ENCODE results near the gene CPN1.

The CPN1 gene

GRCh38 chr10:100025576-100025975 lies 56.1 kb downstream of the CPN1 start:
- TF ChIP-seq EP300 (IDR thresholded peaks at IDR 0.05; ENCODE audit: borderline replicate concordance) (no peak), ZBTB7A (IDR thresholded peaks at IDR 0.05; ENCODE audit: low read depth) (no peak)
- TF ChIP-seq, protein P1, sequence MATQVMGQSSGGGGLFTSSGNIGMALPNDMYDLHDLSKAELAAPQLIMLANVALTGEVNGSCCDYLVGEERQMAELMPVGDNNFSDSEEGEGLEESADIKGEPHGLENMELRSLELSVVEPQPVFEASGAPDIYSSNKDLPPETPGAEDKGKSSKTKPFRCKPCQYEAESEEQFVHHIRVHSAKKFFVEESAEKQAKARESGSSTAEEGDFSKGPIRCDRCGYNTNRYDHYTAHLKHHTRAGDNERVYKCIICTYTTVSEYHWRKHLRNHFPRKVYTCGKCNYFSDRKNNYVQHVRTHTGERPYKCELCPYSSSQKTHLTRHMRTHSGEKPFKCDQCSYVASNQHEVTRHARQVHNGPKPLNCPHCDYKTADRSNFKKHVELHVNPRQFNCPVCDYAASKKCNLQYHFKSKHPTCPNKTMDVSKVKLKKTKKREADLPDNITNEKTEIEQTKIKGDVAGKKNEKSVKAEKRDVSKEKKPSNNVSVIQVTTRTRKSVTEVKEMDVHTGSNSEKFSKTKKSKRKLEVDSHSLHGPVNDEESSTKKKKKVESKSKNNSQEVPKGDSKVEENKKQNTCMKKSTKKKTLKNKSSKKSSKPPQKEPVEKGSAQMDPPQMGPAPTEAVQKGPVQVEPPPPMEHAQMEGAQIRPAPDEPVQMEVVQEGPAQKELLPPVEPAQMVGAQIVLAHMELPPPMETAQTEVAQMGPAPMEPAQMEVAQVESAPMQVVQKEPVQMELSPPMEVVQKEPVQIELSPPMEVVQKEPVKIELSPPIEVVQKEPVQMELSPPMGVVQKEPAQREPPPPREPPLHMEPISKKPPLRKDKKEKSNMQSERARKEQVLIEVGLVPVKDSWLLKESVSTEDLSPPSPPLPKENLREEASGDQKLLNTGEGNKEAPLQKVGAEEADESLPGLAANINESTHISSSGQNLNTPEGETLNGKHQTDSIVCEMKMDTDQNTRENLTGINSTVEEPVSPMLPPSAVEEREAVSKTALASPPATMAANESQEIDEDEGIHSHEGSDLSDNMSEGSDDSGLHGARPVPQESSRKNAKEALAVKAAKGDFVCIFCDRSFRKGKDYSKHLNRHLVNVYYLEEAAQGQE (IDR thresholded peaks at IDR 0.05; ENCODE audit: low read depth) = no peak

DNA sequence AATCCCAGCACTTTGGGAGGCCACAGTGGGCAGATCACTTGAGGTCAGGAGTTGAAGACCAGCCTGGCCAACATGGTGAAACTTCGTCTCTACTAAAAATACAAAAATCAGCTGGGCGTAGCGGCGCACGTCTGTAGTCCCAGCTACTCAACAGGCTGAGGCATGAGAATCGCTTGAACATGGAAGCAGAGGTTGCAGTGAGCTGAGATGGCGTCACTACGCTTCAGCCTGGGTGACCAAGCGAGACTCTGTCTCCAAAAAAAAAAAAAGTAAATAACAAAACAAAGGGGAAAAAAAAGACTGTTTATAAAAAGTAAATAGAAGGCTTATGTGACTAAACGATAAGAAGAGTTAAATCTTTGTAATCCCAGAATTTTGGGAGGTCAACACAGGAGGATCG lies 56.9 kb downstream of the CPN1 start:
- TF ChIP-seq CREB1 (IDR thresholded peaks at IDR 0.05; ENCODE audit: low read depth) (no peak), YY1 (IDR thresholded peaks at IDR 0.05; ENCODE audit: low read depth) (no peak), CEBPB (IDR thresholded peaks at IDR 0.05) (no peak), MAX (IDR thresholded peaks at IDR 0.05) (no peak), RAD21 (IDR thresholded peaks at IDR 0.05; ENCODE audit: low read depth) (no peak), EP300 (IDR thresholded peaks at IDR 0.05; ENCODE audit: borderline replicate concordance) (no peak), ZBTB7A (IDR thresholded peaks at IDR 0.05; ENCODE audit: low read depth) (no peak), TAF1 (IDR thresholded peaks at IDR 0.05; ENCODE audit: low read depth) (no peak), TCF12 (IDR thresholded peaks at IDR 0.05; ENCODE audit: low read depth) (no peak), NFIC (IDR thresholded peaks at IDR 0.05) (no peak), FOXM1 (IDR thresholded peaks at IDR 0.05; ENCODE audit: borderline replicate concordance, low read depth) (no peak), TEAD4 (IDR thresholded peaks at IDR 0.05) (no peak)
- TF ChIP-seq, protein P1 (IDR thresholded peaks at IDR 0.05; ENCODE audit: low read depth) = no peak

DNA sequence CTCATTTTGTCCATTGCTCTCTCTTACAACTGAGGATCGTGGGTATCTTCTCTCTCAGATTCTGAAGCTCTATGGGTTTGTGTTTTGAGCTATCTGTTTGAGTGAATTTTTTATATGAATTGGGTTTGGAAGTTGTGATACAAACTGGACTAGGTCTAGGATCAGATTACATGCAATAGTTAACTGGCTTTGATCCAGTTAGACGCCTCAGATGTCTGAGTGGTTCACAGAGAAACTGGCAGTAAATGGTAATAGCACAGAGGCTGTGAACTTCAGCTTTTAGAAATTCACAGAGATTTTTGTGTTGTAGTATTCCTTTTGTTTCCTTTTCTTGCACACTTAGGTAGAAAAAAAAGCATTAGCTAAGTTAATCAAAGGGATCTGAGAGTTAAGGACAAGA lies 59.3 kb downstream of the CPN1 start:
- TF ChIP-seq NFIC (IDR thresholded peaks at IDR 0.05) = peak; percentile 33; the same call in 1 of the 2 replicates
- no peak for TF ChIP-seq CREB1 (IDR thresholded peaks at IDR 0.05; ENCODE audit: low read depth)

- TF ChIP-seq FOXM1 (IDR thresholded peaks at IDR 0.05; ENCODE audit: borderline replicate concordance, low read depth) (no peak), RAD21 (IDR thresholded peaks at IDR 0.05; ENCODE audit: low read depth) (no peak), CREB1 (IDR thresholded peaks at IDR 0.05; ENCODE audit: low read depth) (no peak), EP300 (IDR thresholded peaks at IDR 0.05; ENCODE audit: borderline replicate concordance) (no peak), TEAD4 (IDR thresholded peaks at IDR 0.05) (no peak), TAF1 (IDR thresholded peaks at IDR 0.05; ENCODE audit: low read depth) (no peak), MAX (IDR thresholded peaks at IDR 0.05) (no peak), CEBPB (IDR thresholded peaks at IDR 0.05) (no peak), USF1 (IDR thresholded peaks at IDR 0.05) (no peak), TCF12 (IDR thresholded peaks at IDR 0.05; ENCODE audit: low read depth) (no peak), NFIC (IDR thresholded peaks at IDR 0.05) (no peak), EGR1 (IDR thresholded peaks at IDR 0.05) (no peak), YY1 (IDR thresholded peaks at IDR 0.05; ENCODE audit: low read depth) (no peak), ZBTB7A (IDR thresholded peaks at IDR 0.05; ENCODE audit: low read depth) (no peak)
- TF ChIP-seq, protein P1 (IDR thresholded peaks at IDR 0.05; ENCODE audit: low read depth) = no peak
These were observed 60.3 kb downstream of the CPN1 start for GRCh38 chr10:100021322-100021721.

DNA sequence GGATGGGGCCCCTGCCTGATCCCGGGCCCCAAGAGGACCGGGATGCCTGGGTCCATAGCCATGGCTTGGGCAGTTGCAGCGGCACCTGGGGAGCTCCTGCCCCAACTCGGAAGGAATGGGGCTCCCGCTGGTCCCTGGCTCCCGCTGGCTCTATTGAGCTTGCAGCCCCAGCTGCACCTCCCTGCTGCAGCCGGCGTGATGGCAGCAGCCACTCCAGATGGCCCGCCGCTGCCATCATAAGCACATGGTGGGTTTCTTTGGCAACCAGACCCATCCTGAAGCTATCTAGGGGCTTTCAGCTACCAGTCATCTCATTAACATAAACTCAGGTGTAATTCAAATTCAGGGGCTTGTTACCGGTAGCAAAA lies 60.8 kb downstream of the CPN1 start:
- no peak for TF ChIP-seq NFIC (IDR thresholded peaks at IDR 0.05)
- no peak for TF ChIP-seq EGR1 (IDR thresholded peaks at IDR 0.05)
- TF ChIP-seq CREB1 (IDR thresholded peaks at IDR 0.05; ENCODE audit: low read depth) = no peak
- TF ChIP-seq MAX (IDR thresholded peaks at IDR 0.05) = no peak
- no peak for TF ChIP-seq EP300 (IDR thresholded peaks at IDR 0.05; ENCODE audit: borderline replicate concordance)
- no peak for TF ChIP-seq YY1 (IDR thresholded peaks at IDR 0.05; ENCODE audit: low read depth)
- no peak for TF ChIP-seq ZBTB7A (IDR thresholded peaks at IDR 0.05; ENCODE audit: low read depth)
- TF ChIP-seq RAD21 (IDR thresholded peaks at IDR 0.05; ENCODE audit: low read depth) = no peak
- TF ChIP-seq CEBPB (IDR thresholded peaks at IDR 0.05) = no peak
- TF ChIP-seq USF1 (IDR thresholded peaks at IDR 0.05) = no peak

Data from Ishikawa (cell line).